GM18951 (cell line): ENCODE results near the gene CAPN14.

ENCODE experiments used
- POLR2A ChIP-seq: IDR thresholded peaks from 4 replicates; pipeline ENCODE4 v1.6.1; 2011; ENCODE audit warnings: mild to moderate bottlenecking; ENCODE audit not compliant: insufficient read length, insufficient read depth; ENCODE audit errors: extremely low read depth
- in situ Hi-C: fragments of 300-500 bp; cut with MboI; formaldehyde crosslinking; loops from one replicate; pipeline ENCODE4 v1.12.0; 2022; ENCODE audit warnings: low sequenced_read_pairs, mixed read lengths, inconsistent platforms; ENCODE audit not compliant: unreplicated experiment

The CAPN14 gene

GRCh38 chr2:31148514-31148913 is 68.8 kb downstream of the CAPN14 start:
- in situ Hi-C loops = no loop called here
- TF ChIP-seq POLR2A = no peak

GRCh38 chr2:31147645-31148044 is 69.7 kb downstream of the CAPN14 start:
- in situ Hi-C loops = no loop called here
- no peak for TF ChIP-seq POLR2A

- TF ChIP-seq POLR2A = no peak
Measured at GRCh38 chr2:31142110-31142509, 75.2 kb downstream of the CAPN14 start.

GRCh38 chr2:31141443-31142085 is 75.8 kb downstream of the CAPN14 start:
- TF ChIP-seq POLR2A = no peak
- in situ Hi-C loops = no loop called here

More at GRCh38 chr2:31142110-31142509, 75.2 kb downstream of the CAPN14 start:
- in situ Hi-C loops = no loop called here

GRCh38 chr2:31140151-31140550 is 77.2 kb downstream of the CAPN14 start:
- in situ Hi-C loops = no loop called here
- TF ChIP-seq POLR2A = no peak

GRCh38 chr2:31139671-31140070 is 77.6 kb downstream of the CAPN14 start:
- in situ Hi-C loops = no loop called here

GRCh38 chr2:31138037-31138962 is 79.0 kb downstream of the CAPN14 start, which contains the start of gene GALNT14:
Gene GALNT14 (minus strand): TSS chr2:31138440. CDS start chr2:31138086, 354 bp downstream.
- in situ Hi-C loops = no loop called here
- TF ChIP-seq POLR2A = no peak

More at GRCh38 chr2:31139671-31140070, 77.6 kb downstream of the CAPN14 start:
- TF ChIP-seq POLR2A = no peak

GRCh38 chr2:31137211-31138036 is 79.9 kb downstream of the CAPN14 start:
- in situ Hi-C loops = no loop called here
- no peak for TF ChIP-seq POLR2A

- TF ChIP-seq POLR2A = no peak
- in situ Hi-C loops = no loop called here
Measured at GRCh38 chr2:31136732-31137131, 80.6 kb downstream of the CAPN14 start.

- no peak for TF ChIP-seq POLR2A
- in situ Hi-C loops = no loop called here
Measured at GRCh38 chr2:31136000-31136399, 81.3 kb downstream of the CAPN14 start.

GRCh38 chr2:31134480-31134879 is 82.8 kb downstream of the CAPN14 start:
- in situ Hi-C loops = no loop called here
- no peak for TF ChIP-seq POLR2A

GRCh38 chr2:31132786-31133185 is 84.5 kb downstream of the CAPN14 start:
- in situ Hi-C loops = no loop called here
- no peak for TF ChIP-seq POLR2A

- no peak for TF ChIP-seq POLR2A
- in situ Hi-C loops = no loop called here
Measured at GRCh38 chr2:31131871-31132270, 85.4 kb downstream of the CAPN14 start.
